ENCODE data around the gene CD276.
"Not testable (repeated sequence)": the region's sequence is repeated elsewhere in the genome, so short reads cannot be mapped to it uniquely, and the experiment has no call there.

Gene CD276

GRCh38 chr15:73710321-73710720 lies 26.1 kb downstream of the CD276 start:
- no peak for DNase-seq

GRCh38 chr15:73711526-73711925 lies 27.3 kb downstream of the CD276 start:
- no peak for DNase-seq

GRCh38 chr15:73712107-73712506 lies 27.9 kb downstream of the CD276 start:
- DNase-seq: no peak

- DNase-seq: no peak
Measured at GRCh38 chr15:73714695-73715301, 30.6 kb downstream of the CD276 start.

GRCh38 chr15:73715417-73715816 lies 31.2 kb downstream of the CD276 start:
- DNase-seq: no peak

- no peak for DNase-seq
Measured at GRCh38 chr15:73716417-73716816, 32.2 kb downstream of the CD276 start.

- no peak for DNase-seq
Measured at GRCh38 chr15:73717206-73717605, 33.0 kb downstream of the CD276 start.

GRCh38 chr15:73717802-73718201 lies 33.6 kb downstream of the CD276 start:
- no peak for DNase-seq

- DNase-seq: no peak
Measured at GRCh38 chr15:73718694-73719093, 34.5 kb downstream of the CD276 start.

- DNase-seq: no peak
Measured at GRCh38 chr15:73722425-73722824, 38.2 kb downstream of the CD276 start.

- no peak for DNase-seq
Measured at GRCh38 chr15:73723191-73723590, 39.0 kb downstream of the CD276 start.

- no peak for DNase-seq
Measured at GRCh38 chr15:73724212-73724611, 40.0 kb downstream of the CD276 start.

GRCh38 chr15:73727330-73727976 lies 43.3 kb downstream of the CD276 start:
- DNase-seq: no peak

GRCh38 chr15:73732051-73732450 lies 47.9 kb downstream of the CD276 start:
- DNase-seq: not testable (repeated sequence)

GRCh38 chr15:73732930-73733329 lies 48.7 kb downstream of the CD276 start:
- DNase-seq: no peak

- no peak for DNase-seq
Measured at GRCh38 chr15:73737535-73737934, 53.4 kb downstream of the CD276 start.

- no peak for DNase-seq
Measured at GRCh38 chr15:73740152-73741048, 56.2 kb downstream of the CD276 start.

GRCh38 chr15:73741321-73741836 lies 57.2 kb downstream of the CD276 start:
- no peak for DNase-seq

- no peak for DNase-seq
Measured at GRCh38 chr15:73744293-73744692, 60.1 kb downstream of the CD276 start.

GRCh38 chr15:73745073-73745472 lies 60.9 kb downstream of the CD276 start:
- peak; percentile 17 for DNase-seq

GRCh38 chr15:73746261-73746660 lies 62.1 kb downstream of the CD276 start:
- no peak for DNase-seq

GRCh38 chr15:73746883-73747282 lies 62.7 kb downstream of the CD276 start:
- DNase-seq: no peak

GRCh38 chr15:73747847-73748590 lies 63.8 kb downstream of the CD276 start:
- peak; percentile 36 for DNase-seq

Measured in NCI-H2171 treated with DMSO at 0.1 percent for 48 hours (cell line).